Loucy (cell line): Measurements from ENCODE around the gene CCDC43.
"Not testable (repeated sequence)": the region's sequence is repeated elsewhere in the genome, so short reads cannot be mapped to it uniquely, and the experiment has no call there.

Source experiments
- EZH2phosphoT487 ChIP-seq: fragments of 200-600 bp; IDR thresholded peaks from 2 replicates; pipeline ENCODE4 v1.6.1; 2018; ENCODE audit warnings: antibody characterized with exemption, mild to moderate bottlenecking, moderate library complexity, borderline replicate concordance
- TF ChIP-seq, protein P1 (sequence below): fragments of 200-600 bp; sonication (generic); conservative IDR thresholded peaks from 2 replicates; pipeline ENCODE4 v1.5.1; 2014; ENCODE audit warnings: mild to moderate bottlenecking, antibody characterized with exemption, low read length

DNA sequence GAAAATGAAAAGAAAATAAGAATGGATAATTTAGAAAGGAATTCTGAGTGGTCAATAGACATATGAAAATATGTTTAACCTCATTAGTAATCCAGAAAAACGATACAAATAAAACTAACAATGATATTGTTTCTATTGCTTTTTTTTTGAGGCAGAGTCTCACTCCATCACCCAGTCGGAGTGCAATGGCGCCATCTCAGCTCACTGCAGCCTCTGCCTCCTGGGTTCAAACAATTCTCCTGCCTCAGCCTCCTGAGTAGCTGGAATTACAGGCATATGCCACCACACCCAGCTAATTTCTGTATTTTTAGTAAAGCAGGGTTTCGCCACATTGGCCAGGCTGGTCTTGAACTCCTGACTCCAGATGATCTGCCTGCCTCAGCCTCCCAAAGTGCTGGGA, 55.2 kb downstream of the CCDC43 start:
- TF ChIP-seq, protein P1, sequence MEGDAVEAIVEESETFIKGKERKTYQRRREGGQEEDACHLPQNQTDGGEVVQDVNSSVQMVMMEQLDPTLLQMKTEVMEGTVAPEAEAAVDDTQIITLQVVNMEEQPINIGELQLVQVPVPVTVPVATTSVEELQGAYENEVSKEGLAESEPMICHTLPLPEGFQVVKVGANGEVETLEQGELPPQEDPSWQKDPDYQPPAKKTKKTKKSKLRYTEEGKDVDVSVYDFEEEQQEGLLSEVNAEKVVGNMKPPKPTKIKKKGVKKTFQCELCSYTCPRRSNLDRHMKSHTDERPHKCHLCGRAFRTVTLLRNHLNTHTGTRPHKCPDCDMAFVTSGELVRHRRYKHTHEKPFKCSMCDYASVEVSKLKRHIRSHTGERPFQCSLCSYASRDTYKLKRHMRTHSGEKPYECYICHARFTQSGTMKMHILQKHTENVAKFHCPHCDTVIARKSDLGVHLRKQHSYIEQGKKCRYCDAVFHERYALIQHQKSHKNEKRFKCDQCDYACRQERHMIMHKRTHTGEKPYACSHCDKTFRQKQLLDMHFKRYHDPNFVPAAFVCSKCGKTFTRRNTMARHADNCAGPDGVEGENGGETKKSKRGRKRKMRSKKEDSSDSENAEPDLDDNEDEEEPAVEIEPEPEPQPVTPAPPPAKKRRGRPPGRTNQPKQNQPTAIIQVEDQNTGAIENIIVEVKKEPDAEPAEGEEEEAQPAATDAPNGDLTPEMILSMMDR, result 0 out of 2 replicates have a peak, but pooled peaks have one; percentile 15
- not testable (repeated sequence) for TF ChIP-seq EZH2phosphoT487
